AG10803 (cell line): ENCODE data around the gene LRP4.
"Not testable (repeated sequence)": the region's sequence is repeated elsewhere in the genome, so short reads cannot be mapped to it uniquely, and the experiment has no call there.

ENCODE experiments used
- DNase-seq: peaks from one replicate; pipeline ENCODE4 v3.0.0; 2010; ENCODE audit warnings: low read depth
- H3K4me3 ChIP-seq: 2 replicates; pipeline ENCODE4 v1.5.1; 2011; ENCODE audit warnings: mild to moderate bottlenecking, low read length, control low read depth
- CTCF ChIP-seq: conservative IDR thresholded peaks from 2 replicates; pipeline ENCODE4 v1.5.1; 2011; ENCODE audit warnings: mild to moderate bottlenecking, low read length, control low read depth, inconsistent platforms

LRP4 gene

GRCh38 chr11:46942172-46942571 is 23.8 kb upstream of the LRP4 start:
- DNase-seq, result no peak
- no peak for TF ChIP-seq CTCF
- H3K4me3 ChIP-seq, result no peak overlapping the region

- peak; percentile 92 for DNase-seq
- TF ChIP-seq CTCF, result no peak
Measured at GRCh38 chr11:46936138-46937110, 18.1 kb upstream of the LRP4 start, which contains the start of gene CSTPP1. CSTPP1 (plus strand) TSS chr11:46936761; CDS start chr11:46936806, 45 bp downstream.

GRCh38 chr11:46930089-46930488 is 11.7 kb upstream of the LRP4 start:
- DNase-seq, result peak; percentile 48
- no peak overlapping the region for H3K4me3 ChIP-seq
- TF ChIP-seq CTCF, result no peak

More at GRCh38 chr11:46936138-46937110, 18.1 kb upstream of the LRP4 start, which contains the start of gene CSTPP1:
- H3K4me3 ChIP-seq, result peak within 1 kb of the TSS; percentile 84

GRCh38 chr11:46928701-46929100 is 10.4 kb upstream of the LRP4 start:
- not testable (repeated sequence) for H3K4me3 ChIP-seq, DNase-seq

GRCh38 chr11:46927928-46928327 is 9.6 kb upstream of the LRP4 start:
- not testable (repeated sequence) for H3K4me3 ChIP-seq, DNase-seq

GRCh38 chr11:46920755-46921154 is 2.4 kb upstream of the LRP4 start:
- DNase-seq, result peak; percentile 98
- H3K4me3 ChIP-seq, result no peak overlapping the region
- TF ChIP-seq CTCF, result no peak

- no peak for TF ChIP-seq CTCF
- H3K4me3 ChIP-seq, result peak overlapping the region; percentile 50
- DNase-seq, result no peak
Measured at GRCh38 chr11:46918788-46919513, 601 bp upstream of the LRP4 start.

- H3K4me3 ChIP-seq, result peak overlapping the region; percentile 65
- no peak for DNase-seq
- TF ChIP-seq CTCF, result no peak
Measured at GRCh38 chr11:46917762-46918082, 628 bp downstream of the LRP4 start.
